Fibroblast of skin of right quadriceps (primary cell): ENCODE data around the gene SMTNL2.
A peak's percentile ranks its signal among the peaks of the same experiment; 100 is the strongest.
"Not testable (repeated sequence)": the region's sequence is repeated elsewhere in the genome, so short reads cannot be mapped to it uniquely, and the experiment has no call there.

Source experiments
- DNase-seq: peaks from one replicate; pipeline ENCODE4 v3.0.0-alpha.2; 2013

Gene SMTNL2

DNA sequence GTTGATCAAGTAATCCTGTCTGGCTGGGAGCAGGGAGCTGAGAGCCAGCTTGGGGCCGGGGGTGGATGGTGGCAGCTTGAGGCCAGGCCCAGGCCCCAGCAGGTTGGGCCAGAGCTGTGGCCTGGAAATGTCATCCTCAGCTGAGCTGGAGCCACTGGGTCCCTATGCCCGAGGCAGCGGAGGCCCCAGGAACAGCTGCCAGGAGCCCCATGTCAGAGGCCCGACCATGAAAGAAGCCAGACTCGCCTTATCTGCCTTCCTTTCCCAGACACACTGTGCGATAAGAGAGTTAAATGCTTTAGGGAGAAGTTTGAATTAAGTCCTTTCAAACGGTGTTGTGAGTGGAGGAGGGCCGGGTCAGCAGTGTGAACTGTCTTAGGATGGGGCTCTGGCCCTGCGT, 3.5 kb downstream of the SMTNL2 start:
- no peak for DNase-seq

DNA sequence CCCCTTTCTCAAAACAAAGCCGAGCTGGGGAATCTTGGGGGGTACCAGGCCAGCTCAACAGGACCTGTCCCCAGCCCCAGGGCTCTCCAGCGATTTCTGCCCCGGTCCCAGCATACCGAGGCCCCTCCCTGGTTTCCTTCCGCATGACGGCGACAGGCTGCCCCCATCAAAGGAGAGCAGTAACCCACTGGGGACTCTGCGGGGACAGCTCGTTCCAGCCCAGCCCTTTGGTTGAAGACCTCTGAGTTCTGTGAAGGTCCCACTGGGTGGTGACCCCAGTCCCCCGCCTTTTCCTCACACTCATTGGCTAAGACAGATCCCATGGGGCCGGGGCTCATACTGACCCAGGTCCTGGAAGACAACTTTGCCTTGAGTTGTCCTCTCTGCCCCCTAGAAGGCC, 4.1 kb downstream of the SMTNL2 start:
- DNase-seq = no peak

DNA sequence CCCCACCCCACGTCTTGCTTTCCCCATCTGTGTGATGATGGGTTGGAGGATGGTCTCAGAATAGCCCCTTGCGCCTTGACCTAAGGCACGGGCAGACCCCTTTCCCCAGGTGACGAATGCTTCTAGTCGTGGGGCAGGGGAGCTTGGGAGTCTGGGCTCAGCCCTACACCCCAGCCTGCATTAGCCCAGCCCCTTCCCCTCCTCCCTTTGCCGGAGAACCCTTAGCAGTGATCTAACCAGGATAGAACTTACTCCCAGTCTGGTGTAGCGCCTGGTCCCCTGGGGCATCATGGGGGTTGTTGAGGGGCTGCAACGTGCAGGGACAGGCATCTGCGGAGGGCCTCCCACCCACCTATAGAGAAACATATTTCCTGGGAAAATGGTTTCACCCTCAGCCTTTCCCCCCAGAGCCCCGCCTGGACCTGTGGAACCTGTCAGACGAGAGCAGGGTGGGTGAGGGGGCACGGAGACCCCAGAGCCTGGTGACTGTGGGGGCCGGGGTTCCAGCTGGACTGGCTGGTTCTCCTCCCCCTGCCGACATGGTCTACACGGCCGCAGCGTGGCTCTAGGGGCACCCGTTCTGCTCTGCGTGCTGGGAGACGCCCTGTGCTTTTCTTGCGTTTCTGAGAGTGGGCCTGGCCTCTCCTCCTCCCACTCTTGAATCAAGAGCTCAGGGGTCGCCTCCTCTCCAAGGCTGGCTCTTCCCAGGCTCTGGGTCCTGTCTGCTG, 4.7 kb downstream of the SMTNL2 start:
- no peak for DNase-seq

DNA sequence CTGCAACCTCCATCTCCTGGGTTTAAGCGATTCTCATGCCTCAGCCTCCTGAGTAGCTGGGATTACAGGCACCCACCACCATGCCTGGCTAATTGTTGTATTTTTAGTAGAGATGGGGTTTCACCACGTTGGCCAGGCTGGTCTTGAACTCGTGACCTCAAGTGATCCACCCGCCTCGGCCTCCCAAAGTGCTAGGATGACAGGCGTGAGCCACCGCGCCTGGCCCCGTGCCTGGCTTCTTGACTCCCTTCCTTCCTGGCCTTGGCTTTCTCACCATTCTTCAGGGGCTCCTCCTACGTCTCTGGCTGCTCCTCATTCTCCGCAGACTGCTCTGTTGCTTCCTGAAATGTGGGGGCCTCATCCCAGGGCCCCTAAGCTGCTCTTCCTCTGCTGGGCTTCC, 5.7 kb downstream of the SMTNL2 start:
- not testable (repeated sequence) for DNase-seq

DNA sequence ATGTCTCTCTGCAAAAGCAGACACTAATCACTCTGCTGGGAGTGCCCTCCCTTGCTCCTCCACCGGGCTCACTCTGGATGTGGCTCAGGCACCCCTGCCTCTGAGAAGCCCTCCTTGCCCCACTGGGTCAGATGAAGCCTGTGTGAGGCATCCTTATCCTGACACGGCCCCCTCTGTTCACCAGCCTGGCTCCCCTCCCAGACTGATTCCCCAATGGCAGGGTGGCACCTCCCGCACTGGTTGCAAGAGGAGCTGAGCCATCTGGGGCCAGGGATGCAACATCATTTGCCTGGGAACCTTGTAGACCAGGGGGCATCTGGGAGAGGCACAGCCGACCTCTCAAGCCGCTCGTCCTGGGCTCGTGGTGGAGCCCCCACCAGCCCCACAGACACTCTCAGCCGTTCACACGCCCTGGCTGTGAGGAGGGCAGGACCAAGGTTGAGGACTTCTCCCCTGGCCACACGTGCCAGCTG, 6.7 kb downstream of the SMTNL2 start:
- DNase-seq = no peak

DNA sequence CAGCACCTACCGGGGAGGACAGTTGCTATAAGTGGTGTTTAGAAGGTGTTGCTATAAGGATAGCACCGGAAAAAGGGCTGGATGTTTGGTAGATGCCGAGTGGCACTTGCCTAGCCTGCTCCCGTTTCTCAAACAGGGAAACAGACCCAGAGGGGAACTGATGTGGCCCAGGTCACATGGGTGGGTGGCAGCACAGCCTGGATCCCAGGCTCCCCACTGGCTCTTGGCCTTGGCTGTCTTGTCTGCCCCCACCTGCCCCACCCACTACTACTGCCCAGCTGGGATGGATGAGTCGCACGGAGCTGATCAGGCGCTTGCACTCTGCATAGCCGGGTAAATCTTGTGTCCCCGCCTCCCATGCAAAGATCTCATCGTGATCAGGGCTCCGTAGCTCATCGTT, 7.2 kb downstream of the SMTNL2 start:
- no peak for DNase-seq

DNA sequence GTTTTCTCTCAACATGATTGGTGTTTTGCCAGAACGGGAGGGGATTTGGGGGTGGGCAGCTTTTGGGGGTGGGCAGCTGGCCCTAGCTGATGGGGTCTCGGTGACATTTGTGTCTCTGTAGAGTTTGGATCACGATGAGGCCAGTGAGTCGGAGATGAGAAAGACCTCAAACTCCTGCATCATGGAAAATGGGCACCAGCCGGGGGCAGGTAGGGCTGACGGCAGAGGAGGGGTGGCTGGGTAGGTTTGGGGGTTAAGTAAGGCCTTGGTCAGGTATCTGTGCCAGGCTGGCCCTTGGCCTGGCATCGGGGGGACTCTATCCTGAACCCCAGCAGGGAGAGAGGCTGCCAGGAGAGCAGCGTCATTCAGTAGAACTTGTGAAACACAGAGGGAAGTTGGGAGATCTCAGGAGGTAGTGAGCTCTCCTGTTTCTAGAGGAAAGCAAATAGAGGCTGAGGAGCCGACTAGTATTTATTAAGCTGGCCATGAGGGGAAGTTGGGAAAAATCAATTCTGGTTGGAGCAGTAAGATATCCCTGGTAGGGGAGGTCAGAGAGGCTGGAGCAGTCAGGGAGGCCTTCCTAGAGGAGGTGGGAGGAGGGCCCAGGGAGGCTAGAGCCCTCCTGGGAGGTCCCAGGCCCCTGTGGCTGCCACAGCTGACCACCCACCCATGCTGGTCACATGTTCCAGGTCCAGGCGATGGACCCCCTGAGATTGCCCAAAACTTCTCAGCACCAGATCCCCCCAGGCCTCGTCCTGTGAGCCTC, 8.1 kb downstream of the SMTNL2 start:
- DNase-seq = no peak

DNA sequence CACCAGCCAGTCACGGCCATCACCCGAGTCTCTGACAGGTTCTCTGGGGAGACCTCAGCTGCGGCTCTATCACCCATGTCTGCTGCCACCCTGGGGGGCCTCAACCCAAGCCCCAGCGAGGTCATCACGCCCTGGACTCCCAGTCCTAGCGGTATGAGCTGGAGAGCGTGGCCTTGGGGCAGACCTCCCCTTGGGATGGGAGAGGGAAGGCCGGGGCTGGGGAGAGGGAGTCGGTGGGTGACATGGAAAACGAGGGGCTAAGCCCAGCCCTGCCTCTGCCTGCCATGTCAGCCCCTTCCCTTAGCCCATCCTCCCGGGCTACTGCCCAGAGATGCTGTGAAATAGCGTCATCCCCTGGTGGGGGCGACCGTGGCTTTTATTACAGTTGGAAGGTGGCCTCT, 8.7 kb downstream of the SMTNL2 start:
- no peak for DNase-seq

DNA sequence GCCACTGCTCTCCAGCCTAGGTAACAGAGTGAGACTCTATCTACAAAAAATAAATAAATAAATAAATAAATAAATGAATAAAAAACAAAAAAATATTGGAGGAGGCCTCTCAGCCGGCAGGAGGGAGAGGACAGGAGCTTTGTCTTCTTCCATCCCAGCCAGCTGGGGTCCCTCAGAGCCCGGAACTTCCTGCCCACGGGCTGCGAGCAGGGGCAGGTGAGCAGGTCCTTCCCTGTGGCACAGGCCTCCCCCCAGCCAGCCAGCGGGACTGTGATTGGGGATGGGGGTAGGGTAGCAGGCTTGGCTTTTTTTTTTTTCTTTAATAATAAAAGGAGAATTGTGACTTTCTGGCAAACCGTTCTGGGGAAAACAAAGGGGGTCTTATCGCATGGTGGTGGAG, 10.1 kb downstream of the SMTNL2 start:
- no peak for DNase-seq

DNA sequence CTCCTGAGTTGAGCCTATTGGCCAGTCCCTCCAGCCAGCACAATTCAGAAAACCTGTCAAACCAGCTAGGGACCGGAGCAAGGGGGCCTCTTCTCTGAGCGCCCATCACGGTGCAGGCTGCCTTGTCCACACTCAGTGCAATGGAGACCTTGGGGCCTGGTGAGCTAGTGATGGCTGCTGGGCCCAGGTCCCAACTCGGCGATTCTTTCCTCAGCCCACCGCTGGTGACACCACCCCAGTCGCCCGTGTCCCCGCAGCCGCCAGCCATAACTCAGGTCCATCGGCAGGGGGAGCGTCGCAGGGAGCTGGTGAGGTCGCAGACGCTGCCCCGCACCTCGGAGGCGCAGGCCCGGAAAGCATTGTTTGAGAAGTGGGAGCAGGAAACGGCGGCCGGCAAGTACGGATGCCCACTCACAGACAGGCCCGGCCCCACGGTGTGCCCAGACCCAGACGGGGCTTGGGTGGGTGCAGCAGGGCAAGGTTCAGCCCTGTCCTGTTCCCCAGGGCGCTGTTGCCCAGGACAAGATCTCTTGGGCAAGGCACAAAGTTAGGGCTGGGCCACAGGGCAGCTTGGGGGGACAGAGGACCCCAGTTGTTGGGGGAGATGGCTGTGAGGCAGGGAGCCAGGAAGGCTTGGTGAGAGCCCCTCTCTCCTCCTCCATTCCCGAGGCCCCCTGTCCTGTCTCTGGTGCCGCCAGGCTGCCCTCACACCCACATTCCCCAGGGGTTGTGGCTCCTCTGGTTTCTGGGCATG, 10.8 kb downstream of the SMTNL2 start:
- no peak for DNase-seq

DNA sequence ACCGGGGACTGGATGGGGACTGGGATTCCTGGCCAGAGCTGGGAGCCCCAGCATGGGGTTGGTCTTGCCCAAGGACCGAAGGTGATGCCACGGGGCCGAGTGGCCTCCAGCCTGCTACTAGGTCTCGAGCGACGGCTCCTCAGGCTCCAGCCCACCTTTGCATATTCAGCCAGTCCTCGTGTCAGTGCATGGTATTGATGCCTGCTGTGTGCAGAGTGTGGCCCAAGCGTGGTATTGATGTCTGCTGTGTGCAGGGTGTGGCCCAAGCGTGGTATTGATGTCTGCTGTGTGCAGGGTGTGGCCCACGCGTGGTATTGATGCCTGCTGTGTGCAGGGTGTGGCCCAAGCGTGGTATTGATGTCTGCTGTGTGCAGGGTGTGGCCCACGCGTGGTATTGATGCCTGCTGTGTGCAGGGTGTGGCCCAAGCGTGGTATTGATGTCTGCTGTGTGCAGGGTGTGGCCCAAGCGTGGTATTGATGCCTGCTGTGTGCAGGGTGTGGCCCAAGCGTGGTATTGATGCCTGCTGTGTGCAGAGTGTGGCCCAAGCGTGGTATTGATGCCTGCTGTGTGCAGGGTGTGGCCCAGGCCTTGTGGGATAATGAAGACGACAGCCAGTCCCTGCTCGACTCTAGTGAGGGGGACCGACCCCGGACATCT, 11.5 kb downstream of the SMTNL2 start:
- not testable (repeated sequence) for DNase-seq

DNA sequence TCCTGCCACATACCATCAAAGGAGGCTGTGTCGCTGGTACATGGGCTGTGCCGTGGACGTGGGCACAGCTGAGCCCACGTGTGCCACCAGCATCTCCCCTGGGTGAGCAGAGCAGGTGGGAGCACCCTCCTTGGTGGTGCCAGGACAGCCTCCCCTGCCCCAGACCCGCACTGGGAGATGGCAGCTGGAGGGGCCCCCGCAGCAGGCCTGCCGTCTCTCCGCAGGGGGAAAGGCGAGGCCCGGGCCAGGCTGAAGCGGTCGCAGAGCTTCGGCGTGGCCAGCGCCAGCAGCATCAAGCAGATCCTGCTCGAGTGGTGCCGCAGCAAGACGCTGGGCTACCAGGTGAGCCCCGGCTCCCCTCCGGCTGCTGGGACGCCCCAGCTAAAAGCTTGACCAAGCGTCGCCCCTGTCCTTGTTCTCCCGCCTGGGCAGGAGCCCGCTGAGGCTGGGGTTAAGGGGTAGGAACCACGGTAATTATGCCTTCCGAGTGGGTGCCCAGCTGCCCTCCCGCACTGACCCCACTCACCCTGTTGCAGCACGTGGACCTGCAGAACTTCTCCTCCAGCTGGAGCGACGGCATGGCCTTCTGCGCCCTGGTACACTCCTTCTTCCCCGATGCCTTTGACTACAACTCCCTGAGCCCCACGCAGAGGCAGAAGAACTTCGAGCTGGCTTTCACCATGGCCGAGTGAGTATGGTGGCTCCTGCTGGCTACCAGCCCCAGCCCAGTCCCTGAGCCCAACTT, 12.5 kb downstream of the SMTNL2 start:
- no peak for DNase-seq

DNA sequence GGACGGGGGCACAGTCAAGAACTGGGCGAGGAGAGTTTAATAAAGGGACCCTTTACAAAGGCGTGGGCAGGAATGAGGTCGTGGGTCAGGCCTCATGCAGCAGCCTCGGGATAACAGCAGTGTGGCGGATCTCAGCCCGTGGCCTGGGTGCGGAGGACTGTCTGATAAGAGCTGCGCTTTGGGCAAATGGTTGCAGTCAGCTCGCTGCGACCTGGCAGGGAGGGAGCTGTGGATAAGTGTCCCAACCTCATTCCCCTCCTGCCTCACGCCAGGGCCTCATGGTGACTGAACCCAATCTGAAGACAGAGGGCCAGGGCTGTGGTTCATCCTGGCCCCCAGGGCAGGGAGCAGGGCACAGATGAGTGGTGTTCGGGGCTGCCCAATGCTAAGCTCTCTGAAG, 13.6 kb downstream of the SMTNL2 start:
- no peak for DNase-seq

DNA sequence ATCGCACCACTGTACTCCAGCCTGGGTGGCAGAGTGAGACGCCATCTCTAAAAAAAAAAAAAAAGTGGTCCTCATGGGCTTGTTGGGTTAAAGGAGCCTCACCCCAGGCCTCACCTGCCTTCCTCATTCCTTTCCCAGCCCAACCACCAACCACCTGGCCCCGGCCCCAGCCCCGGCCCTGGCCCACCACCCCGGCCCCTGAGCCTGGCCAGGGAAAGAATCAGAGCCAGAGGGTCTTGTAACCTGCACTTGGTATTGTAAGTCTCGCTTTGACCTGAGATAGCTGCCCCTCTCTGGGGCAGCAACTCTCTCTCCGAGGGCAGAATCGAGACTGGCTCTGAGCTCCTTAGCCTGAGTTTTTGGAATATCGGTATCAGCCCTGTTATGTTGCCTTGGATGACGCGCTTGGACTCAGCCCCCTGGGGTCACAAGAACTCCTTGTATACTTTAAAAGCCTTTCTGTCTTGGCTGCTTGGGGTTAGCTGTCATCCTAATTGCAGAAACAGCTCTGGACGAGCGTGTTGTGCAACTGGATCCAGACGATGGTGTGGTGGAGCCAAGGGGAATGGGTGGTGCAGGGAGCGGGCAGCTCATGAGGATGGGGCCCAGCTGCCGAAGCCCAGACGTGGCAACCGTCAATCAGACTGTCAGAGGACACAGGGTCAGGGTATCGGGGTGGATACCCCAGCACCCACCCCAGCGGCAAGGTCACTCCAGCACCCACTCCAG, 14.6 kb downstream of the SMTNL2 start:
- DNase-seq = peak; percentile 37

DNA sequence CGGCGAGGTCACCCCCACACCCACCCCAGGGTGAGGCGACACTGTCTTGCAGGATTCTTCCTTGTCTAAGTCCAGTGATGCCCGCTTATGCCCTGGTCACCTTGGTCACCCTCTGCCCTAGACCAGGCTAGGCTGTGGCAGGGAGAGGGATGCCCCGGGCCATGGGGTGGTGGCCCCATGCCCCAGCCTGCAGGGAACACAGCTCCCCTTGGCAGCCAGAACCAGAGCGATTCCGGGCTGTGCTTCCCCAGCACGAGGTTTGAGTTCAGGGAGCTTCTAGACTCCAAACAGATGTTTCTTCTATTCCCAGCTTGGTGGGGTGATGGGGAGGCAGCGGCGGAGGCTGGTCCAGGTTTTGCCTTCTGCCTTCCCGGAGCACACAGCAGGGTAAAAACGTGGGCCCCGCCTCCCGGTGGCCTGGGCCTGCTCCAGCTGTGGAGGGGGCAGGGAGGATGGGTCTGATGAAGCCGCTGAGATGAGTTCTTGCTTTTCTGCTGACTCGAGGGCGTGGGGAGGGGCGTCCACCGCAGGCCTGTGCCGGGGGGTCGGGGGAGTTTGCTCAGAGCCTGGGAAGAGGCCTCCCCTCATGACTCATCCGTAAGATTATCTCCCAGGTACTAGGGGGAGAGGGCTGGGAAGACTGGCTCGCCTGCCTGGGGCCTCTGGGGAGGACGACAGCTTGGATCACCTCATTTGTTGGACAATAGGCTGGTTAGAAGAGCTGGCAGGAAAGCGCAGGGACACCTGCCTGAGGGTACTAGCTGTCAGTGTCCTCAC, 15.4 kb downstream of the SMTNL2 start:
- peak; percentile 70 for DNase-seq

DNA sequence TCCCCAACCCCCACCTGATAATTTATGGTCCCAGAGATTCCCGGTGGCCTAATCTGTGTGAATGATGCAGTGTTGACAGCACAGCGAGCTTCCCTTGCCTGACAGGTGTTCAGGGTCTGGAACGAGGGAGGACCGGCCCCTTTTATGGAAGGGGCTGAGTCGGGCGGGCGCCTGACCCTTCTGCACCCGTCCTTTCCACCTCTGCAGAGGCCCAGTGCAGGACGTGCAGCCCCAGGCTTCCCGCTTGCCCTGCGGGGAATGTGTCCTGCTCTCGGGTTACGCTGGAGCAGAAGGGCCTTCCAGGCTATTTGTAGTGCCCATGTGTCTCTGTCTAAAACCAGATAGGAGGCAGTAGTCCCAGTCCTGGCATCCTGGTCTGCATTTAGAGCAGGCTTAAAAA, 16.2 kb downstream of the SMTNL2 start:
- DNase-seq = no peak

DNA sequence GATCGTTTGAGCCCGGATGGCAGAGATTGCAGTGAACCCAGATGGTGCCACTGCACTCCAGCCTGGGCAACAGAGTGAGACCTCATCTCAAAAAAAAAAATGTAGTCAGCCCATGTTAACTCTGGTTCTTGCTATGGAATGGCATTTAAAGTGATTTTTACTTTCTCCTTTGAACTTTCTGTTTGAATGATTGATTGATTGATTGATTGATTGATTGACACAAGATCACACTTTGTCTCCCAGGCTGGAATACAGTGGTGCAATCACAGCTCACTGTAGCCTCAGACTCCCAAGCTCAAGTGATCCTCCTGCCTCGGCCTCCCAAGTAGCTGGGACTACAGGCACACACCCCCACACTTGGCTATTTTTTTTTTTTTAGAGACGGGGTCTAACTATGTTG, 17.0 kb downstream of the SMTNL2 start:
- DNase-seq = no peak

DNA sequence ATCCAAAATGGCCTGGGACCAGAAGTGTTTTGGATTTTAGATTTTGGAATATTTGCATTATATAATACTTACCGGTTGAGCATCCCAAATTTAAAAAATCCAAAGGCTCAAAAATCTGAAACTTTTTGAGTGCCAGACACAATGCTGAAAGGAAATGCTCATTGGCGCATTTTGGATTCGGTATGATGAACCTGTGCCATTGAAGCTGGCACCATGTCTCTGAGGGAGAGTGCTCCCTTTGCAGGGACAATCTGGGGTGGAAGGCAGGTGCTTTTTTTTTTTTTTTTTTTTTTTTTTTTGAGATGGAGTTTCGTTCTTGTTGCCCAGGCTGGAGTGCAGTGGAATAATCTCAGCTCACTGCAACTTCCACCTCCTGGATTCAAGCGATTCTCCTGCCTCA, 17.7 kb downstream of the SMTNL2 start:
- DNase-seq = no peak

DNA sequence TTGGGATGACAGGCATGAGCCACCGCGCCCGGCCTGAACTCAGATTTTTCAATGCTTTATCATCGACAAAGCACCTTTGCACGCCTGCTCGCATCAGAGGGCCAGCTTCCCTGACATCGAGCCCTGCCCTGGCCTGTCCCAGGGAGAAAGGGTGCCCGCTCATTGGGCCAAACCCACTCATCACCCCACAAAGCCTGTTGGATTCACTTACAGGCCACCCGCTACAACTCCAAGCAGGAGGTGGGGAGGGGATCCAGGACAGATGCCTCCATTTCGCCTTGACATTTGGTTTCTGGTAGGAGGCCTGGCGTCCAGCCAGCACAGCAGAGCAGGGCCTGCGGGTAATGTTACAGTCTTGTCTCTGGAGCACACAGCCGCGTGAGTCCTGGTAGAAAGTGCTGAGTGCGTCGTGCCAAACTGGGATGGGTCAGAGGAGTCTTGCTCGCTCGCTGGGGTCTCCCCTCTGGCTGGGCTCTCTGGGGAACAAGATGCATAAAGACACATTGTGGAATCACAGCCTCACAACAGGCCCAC, 19.8 kb downstream of the SMTNL2 start:
- DNase-seq = peak; percentile 71

DNA sequence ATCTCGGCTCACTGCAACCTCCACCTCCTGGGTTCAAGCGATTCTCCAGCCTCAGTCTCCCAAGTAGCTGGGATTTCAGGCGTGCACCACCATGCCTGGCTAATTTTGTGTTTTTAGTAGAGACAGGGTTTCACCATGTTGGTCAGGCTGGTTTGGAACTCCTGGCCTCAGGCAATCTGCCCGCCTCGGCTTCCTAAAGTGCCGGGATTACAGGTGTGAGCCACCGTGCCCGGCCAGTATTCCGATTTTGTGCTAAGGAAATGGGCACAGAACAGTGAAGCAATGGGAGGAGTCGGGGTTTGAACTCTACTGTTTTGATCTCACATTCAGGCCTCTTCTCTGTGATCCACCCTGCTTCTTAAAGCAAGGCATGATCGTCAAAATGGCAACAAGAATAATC, 20.4 kb downstream of the SMTNL2 start:
- not testable (repeated sequence) for DNase-seq

DNA sequence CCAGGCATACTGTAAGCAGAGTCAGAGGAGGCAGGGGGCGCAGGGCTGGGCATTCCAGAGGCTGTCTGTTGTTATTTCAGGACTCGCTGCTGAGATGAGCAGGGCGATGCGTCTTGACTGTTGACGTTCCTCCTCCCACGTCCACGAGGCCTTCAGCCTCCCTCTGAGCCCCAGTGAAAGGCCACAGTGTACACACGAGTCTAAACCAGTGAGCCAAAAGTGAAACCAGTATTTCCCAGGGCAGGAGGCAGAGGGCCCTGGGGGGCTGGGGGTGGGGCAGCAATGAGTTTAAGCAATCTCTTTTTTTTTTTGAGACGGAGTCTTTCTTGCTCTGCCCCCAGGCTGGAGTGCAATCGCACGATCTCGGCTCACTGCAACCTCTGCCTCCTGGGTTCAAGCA, 21.5 kb downstream of the SMTNL2 start:
- DNase-seq = no peak
